ENCODE data around the gene ADGRG2.

ADGRG2 gene

GRCh38 chrX:19137067-19137466, 14.8 kb upstream of the ADGRG2 start:
- H3K4me1 ChIP-seq (ENCODE audit: control insufficient read depth in 1 of 2, insufficient read depth in 1 of 2, low read depth in 1 of 2, low read length in 1 of 2): no peaks in the 10 kb centered on the region
- H3K9me3 ChIP-seq: no peaks in the 10 kb centered on the region
- no peaks in the 10 kb centered on the region for H3K36me3 ChIP-seq
- H3K27me3 ChIP-seq: no peaks in the 10 kb centered on the region
- no peak for TF ChIP-seq CTCF (IDR thresholded peaks at IDR 0.05)
- no peak overlapping the region for H3K4me3 ChIP-seq (ENCODE audit: low read depth in 1 of 2, low read length in 1 of 2)
- no peak overlapping the region for H3K27ac ChIP-seq

GRCh38 chrX:19133784-19134183, 11.5 kb upstream of the ADGRG2 start:
- Histone ChIP-seq H3K9me3 (no peaks in the 10 kb centered on the region), H3K4me3 (ENCODE audit: low read depth in 1 of 2, low read length in 1 of 2) (no peak overlapping the region), H3K4me1 (ENCODE audit: control insufficient read depth in 1 of 2, insufficient read depth in 1 of 2, low read depth in 1 of 2, low read length in 1 of 2) (no peaks in the 10 kb centered on the region), H3K27ac (no peak overlapping the region), H3K27me3 (no peaks in the 10 kb centered on the region), H3K36me3 (no peaks in the 10 kb centered on the region)
- TF ChIP-seq CTCF (IDR thresholded peaks at IDR 0.05): no peak

- H3K27ac ChIP-seq: no peak overlapping the region
- H3K9me3 ChIP-seq: no peaks in the 10 kb centered on the region
- no peak for TF ChIP-seq CTCF (IDR thresholded peaks at IDR 0.05)
- no peaks in the 10 kb centered on the region for H3K36me3 ChIP-seq
- no peaks in the 10 kb centered on the region for H3K27me3 ChIP-seq
- H3K4me3 ChIP-seq (ENCODE audit: low read depth in 1 of 2, low read length in 1 of 2): no peak overlapping the region
- no peaks in the 10 kb centered on the region for H3K4me1 ChIP-seq (ENCODE audit: control insufficient read depth in 1 of 2, insufficient read depth in 1 of 2, low read depth in 1 of 2, low read length in 1 of 2)
Observed at GRCh38 chrX:19133231-19133630, 11.0 kb upstream of the ADGRG2 start.

GRCh38 chrX:19130628-19131027, 8.4 kb upstream of the ADGRG2 start:
- TF ChIP-seq CTCF (IDR thresholded peaks at IDR 0.05): no peak
- H3K36me3 ChIP-seq: no peaks in the 10 kb centered on the region
- H3K9me3 ChIP-seq: no peaks in the 10 kb centered on the region
- H3K27me3 ChIP-seq: peaks cover 14% of the 10 kb centered on the region
- no peak overlapping the region for H3K4me3 ChIP-seq (ENCODE audit: low read depth in 1 of 2, low read length in 1 of 2)
- H3K27ac ChIP-seq: no peak overlapping the region
- no peaks in the 10 kb centered on the region for H3K4me1 ChIP-seq (ENCODE audit: control insufficient read depth in 1 of 2, insufficient read depth in 1 of 2, low read depth in 1 of 2, low read length in 1 of 2)

- no peaks in the 10 kb centered on the region for H3K36me3 ChIP-seq
- H3K27me3 ChIP-seq: peaks cover 23% of the 10 kb centered on the region
- H3K4me3 ChIP-seq (ENCODE audit: low read depth in 1 of 2, low read length in 1 of 2): no peak overlapping the region
- H3K4me1 ChIP-seq (ENCODE audit: control insufficient read depth in 1 of 2, insufficient read depth in 1 of 2, low read depth in 1 of 2, low read length in 1 of 2): no peaks in the 10 kb centered on the region
- no peaks in the 10 kb centered on the region for H3K9me3 ChIP-seq
- no peak overlapping the region for H3K27ac ChIP-seq
- TF ChIP-seq CTCF (IDR thresholded peaks at IDR 0.05): no peak
Observed at GRCh38 chrX:19129694-19130093, 7.4 kb upstream of the ADGRG2 start.

- H3K36me3 ChIP-seq: no peaks in the 10 kb centered on the region
- no peaks in the 10 kb centered on the region for H3K4me1 ChIP-seq (ENCODE audit: control insufficient read depth in 1 of 2, insufficient read depth in 1 of 2, low read depth in 1 of 2, low read length in 1 of 2)
- no peak for TF ChIP-seq CTCF (IDR thresholded peaks at IDR 0.05)
Observed at GRCh38 chrX:19127649-19128168, 5.4 kb upstream of the ADGRG2 start.

More at GRCh38 chrX:19127649-19128168, 5.4 kb upstream of the ADGRG2 start:
- no peaks in the 10 kb centered on the region for H3K9me3 ChIP-seq
- peaks cover 43% of the 10 kb centered on the region for H3K27me3 ChIP-seq
- H3K4me3 ChIP-seq (ENCODE audit: low read depth in 1 of 2, low read length in 1 of 2): no peak overlapping the region
- H3K27ac ChIP-seq: no peak overlapping the region
